ENCODE data around the gene GLYAT. TPM values are rescaled to one million over a fixed set of nuclear protein-coding genes. Genes with fewer than 3 reads are reported as not detected.

GLYAT gene
- total and polyA plus RNA-seq, 2 experiments from 2014 or later, result 0.10 TPM; not detected in 1

GRCh38 chr11:58674609-58675008 lies 57.1 kb downstream of the GLYAT start:
- Histone ChIP-seq H3K9me2 (ENCODE audit: insufficient read depth) (no peaks in the 10 kb centered on the region), H3F3A (replicated peaks; ENCODE audit: low read depth) (no peaks in the 10 kb centered on the region), H3K4me2 (no peak overlapping the region), H3K79me2 (replicated peaks; ENCODE audit: insufficient read depth) (no peaks in the 10 kb centered on the region), H3K36me3 (ENCODE audit: insufficient read depth) (no peaks in the 10 kb centered on the region), H2AFZ (no peak overlapping the region), H3K4me1 (ENCODE audit: insufficient read depth) (no peaks in the 10 kb centered on the region), H4K20me1 (replicated peaks; ENCODE audit: insufficient read depth) (no peaks in the 10 kb centered on the region), H3K27ac (ENCODE audit: low read depth) (no peak overlapping the region), H3K4me3 (no peak overlapping the region), H3K27me3 (ENCODE audit: insufficient read depth) (no peaks in the 10 kb centered on the region)
- TF ChIP-seq POLR2AphosphoS5 (IDR thresholded peaks at IDR 0.05; ENCODE audit: low read depth) (no peak), CREB1 (CRISPR knock-in tag; IDR thresholded peaks at IDR 0.05; ENCODE audit: low read depth) (no peak), CTCF (conservative IDR thresholded peaks at IDR 0.05; ENCODE audit: low read depth in 2 of 2) (no peak), STAT1 (IDR thresholded peaks at IDR 0.05; ENCODE audit: unreplicated experiment) (no peak), ZNF331 (CRISPR knock-in tag; IDR thresholded peaks at IDR 0.05; ENCODE audit: low read depth) (no peak), REST (IDR thresholded peaks at IDR 0.05; ENCODE audit: unreplicated experiment) (no peak), ETS1 (IDR thresholded peaks at IDR 0.05) (no peak), ZNF114 (CRISPR knock-in tag; IDR thresholded peaks at IDR 0.05) (no peak), EZH2phosphoT487 (IDR thresholded peaks at IDR 0.05; ENCODE audit: unreplicated experiment) (no peak), NANOG (IDR thresholded peaks at IDR 0.05; ENCODE audit: borderline replicate concordance) (no peak), EZH2 (IDR thresholded peaks at IDR 0.05; ENCODE audit: low read depth, unreplicated experiment) (no peak), JUNB (IDR thresholded peaks at IDR 0.05; ENCODE audit: unreplicated experiment) (no peak)
- TF ChIP-seq, protein P1, sequence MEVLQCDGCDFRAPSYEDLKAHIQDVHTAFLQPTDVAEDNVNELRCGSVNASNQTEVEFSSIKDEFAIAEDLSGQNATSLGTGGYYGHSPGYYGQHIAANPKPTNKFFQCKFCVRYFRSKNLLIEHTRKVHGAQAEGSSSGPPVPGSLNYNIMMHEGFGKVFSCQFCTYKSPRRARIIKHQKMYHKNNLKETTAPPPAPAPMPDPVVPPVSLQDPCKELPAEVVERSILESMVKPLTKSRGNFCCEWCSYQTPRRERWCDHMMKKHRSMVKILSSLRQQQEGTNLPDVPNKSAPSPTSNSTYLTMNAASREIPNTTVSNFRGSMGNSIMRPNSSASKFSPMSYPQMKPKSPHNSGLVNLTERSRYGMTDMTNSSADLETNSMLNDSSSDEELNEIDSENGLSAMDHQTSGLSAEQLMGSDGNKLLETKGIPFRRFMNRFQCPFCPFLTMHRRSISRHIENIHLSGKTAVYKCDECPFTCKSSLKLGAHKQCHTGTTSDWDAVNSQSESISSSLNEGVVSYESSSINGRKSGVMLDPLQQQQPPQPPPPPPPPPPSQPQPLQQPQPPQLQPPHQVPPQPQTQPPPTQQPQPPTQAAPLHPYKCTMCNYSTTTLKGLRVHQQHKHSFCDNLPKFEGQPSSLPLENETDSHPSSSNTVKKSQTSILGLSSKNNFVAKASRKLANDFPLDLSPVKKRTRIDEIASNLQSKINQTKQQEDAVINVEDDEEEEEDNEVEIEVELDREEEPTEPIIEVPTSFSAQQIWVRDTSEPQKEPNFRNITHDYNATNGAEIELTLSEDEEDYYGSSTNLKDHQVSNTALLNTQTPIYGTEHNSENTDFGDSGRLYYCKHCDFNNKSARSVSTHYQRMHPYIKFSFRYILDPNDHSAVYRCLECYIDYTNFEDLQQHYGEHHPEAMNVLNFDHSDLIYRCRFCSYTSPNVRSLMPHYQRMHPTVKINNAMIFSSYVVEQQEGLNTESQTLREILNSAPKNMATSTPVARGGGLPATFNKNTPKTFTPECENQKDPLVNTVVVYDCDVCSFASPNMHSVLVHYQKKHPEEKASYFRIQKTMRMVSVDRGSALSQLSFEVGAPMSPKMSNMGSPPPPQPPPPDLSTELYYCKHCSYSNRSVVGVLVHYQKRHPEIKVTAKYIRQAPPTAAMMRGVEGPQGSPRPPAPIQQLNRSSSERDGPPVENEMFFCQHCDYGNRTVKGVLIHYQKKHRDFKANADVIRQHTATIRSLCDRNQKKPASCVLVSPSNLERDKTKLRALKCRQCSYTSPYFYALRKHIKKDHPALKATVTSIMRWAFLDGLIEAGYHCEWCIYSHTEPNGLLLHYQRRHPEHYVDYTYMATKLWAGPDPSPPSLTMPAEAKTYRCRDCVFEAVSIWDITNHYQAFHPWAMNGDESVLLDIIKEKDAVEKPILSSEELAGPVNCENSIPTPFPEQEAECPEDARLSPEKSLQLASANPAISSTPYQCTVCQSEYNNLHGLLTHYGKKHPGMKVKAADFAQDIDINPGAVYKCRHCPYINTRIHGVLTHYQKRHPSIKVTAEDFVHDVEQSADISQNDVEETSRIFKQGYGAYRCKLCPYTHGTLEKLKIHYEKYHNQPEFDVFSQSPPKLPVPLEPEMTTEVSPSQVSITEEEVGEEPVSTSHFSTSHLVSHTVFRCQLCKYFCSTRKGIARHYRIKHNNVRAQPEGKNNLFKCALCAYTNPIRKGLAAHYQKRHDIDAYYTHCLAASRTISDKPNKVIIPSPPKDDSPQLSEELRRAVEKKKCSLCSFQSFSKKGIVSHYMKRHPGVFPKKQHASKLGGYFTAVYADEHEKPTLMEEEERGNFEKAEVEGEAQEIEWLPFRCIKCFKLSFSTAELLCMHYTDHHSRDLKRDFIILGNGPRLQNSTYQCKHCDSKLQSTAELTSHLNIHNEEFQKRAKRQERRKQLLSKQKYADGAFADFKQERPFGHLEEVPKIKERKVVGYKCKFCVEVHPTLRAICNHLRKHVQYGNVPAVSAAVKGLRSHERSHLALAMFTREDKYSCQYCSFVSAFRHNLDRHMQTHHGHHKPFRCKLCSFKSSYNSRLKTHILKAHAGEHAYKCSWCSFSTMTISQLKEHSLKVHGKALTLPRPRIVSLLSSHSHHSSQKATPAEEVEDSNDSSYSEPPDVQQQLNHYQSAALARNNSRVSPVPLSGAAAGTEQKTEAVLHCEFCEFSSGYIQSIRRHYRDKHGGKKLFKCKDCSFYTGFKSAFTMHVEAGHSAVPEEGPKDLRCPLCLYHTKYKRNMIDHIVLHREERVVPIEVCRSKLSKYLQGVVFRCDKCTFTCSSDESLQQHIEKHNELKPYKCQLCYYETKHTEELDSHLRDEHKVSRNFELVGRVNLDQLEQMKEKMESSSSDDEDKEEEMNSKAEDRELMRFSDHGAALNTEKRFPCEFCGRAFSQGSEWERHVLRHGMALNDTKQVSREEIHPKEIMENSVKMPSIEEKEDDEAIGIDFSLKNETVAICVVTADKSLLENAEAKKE (CRISPR knock-in tag; IDR thresholded peaks at IDR 0.05), result no peak
- Mint-ChIP-seq H3K4me1 (no peaks in the 10 kb centered on the region), H3K27ac (no peak overlapping the region), H3K9me3 (peaks cover 14% of the 10 kb centered on the region), H3K36me3 (ENCODE audit: low read depth) (no peaks in the 10 kb centered on the region), H3K27me3 (ENCODE audit: insufficient read depth, low read depth, poor library complexity) (no peaks in the 10 kb centered on the region), H3K4me3 (no peak overlapping the region)
- peak; percentile 35; the same call in 2 of the 3 replicates for ATAC-seq
- DNase-seq (ENCODE audit: low spot score), result no peak

Measured in GM23338 (cell line).